Left renal pelvis (tissue), 4 donors: ENCODE data around the gene PLEKHA7. TPM values are rescaled to one million over a fixed set of nuclear protein-coding genes. Genes with fewer than 3 reads are reported as not detected.
"Not testable (repeated sequence)": the region's sequence is repeated elsewhere in the genome, so short reads cannot be mapped to it uniquely, and the experiment has no call there.

Source experiments
- DNase-seq, 4 donors: peaks; one replicate each; pipeline ENCODE4 v3.0.0-alpha.2; 2013; ENCODE audit warnings: low read depth in 4 of 4, low spot score in 3 of 4
- polyA plus RNA-seq, 4 donors: library from polyadenylated mRNA; unstranded; fragments of 120-200 nt; gene quantifications; one replicate each; pipeline ENCODE4 v1.2.1, GENCODE V29; 2013; ENCODE audit not compliant: insufficient read length in 4 of 4

PLEKHA7 gene
- polyA plus RNA-seq, 4 donors, result 5.4 to 55.4 (median 47.2) TPM

DNA sequence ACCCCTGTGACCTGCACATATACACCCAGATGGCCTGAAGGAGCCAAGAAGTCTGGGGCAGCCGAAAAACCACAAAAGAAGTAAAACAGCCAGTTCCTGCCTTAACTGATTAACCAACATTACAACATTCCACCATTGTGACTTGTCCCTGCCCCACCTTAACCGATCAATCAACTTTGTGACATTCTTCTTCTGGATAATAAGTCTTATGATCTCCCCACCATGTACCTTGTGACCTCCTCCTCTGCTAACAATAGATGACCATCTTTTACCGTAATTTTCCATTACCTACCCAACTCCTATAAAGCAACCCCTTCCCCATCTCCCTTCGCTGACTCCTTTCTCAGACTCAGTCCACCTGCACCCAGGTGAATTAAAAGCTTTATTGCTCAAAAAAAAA, 125.2 kb downstream of the PLEKHA7 start:
- not testable (repeated sequence) for DNase-seq

DNA sequence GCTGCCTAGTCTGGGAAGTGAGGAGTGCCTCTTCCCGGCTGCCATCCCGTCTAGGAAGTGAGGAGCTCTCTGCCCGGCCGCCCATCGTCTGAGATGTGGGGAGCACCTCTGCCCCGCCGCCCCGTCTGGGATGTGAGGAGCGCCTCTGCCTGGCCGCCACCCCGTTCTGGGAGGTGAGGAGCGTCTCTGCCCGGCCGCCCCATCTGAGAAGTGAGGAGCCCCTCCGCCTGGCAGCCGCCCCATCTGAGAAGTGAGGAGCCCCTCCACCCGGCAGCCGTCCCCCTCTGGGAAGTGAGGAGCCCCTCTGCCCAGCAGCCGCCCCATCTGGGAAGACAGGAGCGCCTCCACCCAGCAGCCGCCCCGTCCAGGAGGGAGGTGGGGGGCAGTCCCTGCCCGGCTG, 126.3 kb downstream of the PLEKHA7 start:
- DNase-seq, result not testable (repeated sequence)

DNA sequence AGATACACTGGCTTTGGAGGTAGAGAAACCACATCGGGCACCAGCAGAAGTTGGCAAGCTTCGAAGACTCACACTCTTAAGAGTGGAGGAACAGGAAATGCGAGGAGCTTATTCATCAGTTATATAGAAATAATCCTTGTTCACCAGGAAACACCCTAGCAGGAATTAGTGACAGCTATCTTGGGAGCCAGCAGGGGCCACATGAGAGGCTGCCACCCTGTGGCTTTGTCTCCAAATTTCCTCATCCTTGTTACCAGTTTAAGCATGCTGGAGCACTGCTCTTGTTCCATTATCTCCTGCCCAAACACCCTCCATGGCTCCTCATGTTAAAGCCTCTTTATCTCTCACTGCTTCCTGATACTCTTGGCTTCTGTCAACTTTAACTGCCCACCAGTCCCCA, 131.0 kb downstream of the PLEKHA7 start:
- DNase-seq, result no peak

- DNase-seq, result no peak
Measured at GRCh38 chr11:16881766-16882165, 132.4 kb downstream of the PLEKHA7 start.

DNA sequence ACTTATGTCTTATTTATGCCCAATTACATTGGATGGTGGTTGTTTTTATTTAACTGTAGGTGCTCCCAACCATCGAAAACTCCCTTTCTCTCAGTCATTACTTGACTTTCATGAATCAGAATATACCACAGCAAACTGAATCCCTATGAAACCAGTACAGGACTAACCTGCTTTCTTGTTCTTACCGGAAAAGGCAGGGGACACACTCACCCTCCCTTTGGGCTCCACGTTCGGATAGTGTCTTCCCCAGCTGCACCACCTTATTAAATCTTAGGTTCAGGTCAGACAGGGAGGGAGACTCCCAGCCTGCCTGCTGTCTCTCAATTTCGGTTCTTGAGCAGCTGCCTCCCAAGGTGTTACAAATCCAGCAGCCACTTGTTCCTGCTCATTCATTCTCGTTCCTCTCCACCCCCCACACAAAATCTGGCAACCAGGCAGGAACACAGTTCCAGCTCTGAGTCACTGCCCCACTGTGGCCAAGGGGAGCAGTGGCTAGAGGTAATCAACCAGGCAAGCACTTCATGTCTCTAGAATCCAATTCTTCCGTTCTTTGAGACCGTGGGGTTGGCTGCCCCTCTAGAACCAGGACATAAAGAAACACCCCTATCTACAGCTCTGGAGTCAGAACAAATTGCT, 133.0 kb downstream of the PLEKHA7 start:
- DNase-seq, result no peak

DNA sequence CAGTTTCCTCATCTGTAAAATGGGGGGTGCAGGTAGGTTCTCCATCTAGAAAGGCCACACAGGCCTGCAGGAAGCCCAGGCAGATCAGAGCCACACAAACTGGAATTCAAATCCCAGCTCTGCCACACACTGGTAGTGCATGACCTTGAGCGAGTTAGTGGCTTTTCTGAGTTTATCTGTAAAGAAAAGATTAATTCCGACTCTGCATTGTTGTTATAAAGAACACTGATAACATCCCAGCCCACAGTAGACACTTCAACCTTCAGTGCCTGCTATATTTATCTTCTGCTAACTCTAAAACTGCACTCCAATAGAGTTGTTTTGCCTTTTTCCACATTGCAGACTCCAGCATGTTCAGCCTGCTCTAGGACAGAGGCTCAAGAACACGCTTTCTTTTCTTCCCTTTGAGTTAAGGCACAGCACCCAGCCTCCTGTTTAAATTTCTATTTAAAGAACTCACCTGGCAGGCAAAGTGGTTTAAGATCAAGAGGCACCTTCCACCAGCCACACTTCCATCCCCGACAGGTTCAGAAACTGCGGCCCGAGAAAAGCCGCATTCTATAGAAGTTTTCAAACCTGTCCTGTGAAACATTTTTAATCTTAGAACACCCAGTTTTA, 133.9 kb downstream of the PLEKHA7 start:
- DNase-seq, result no peak

- DNase-seq, result no peak
Measured at GRCh38 chr11:16879690-16880089, 134.5 kb downstream of the PLEKHA7 start.

DNA sequence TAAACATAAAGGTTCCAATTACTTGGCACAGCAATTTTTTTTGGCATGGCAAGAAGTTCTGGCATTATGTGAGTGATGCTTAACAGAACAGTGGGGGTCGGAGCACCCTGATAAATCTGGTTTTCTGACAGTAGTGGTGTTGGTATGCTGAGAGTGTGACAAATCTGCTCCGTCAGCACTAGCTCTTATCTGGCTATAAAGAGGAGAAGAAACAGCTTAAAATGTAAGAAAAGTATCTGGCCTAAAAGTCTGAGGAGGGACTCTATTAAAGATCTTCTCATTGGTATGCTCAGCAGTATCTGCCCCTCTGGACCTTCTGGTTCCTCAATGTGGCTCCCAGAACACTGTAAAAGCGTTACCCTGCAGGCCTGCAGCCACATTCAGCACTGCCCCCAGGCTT, 137.4 kb downstream of the PLEKHA7 start:
- no peak for DNase-seq

DNA sequence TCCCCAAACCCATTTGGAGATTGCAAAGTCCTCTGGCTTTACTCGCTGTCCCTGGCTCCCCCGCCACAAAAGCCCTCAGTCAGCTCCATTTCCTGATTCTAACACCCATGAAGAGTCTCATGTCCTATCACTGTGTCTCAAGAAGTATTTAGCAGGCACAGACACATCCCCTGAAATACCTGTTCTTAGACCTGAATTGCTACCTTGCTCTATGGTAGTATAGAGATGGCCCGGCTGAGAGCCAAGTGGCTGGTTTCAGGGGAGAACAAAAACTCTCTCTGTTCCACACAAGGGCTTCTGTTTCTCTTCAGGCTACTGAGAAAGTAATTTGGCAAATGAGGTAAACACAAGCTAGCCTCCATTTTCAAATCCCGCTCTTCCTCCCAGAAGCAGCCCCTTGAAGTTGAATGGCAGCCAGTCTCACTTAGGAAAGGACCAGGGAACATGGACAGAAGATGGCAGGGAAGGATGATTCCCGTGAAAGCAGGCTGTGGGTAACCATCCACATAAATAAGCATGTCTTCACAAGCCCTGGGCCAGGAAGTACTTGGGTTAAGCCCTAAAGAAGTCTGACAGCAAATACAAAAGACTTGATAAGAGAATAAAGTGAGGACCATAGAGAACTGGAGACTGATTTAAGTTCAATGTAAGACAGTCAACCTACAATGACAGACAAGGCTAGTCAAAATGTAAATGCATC, 138.0 kb downstream of the PLEKHA7 start:
- no peak for DNase-seq

- DNase-seq, result no peak
Measured at GRCh38 chr11:16874275-16874975, 139.8 kb downstream of the PLEKHA7 start.

- no peak for DNase-seq
Measured at GRCh38 chr11:16873289-16873688, 140.9 kb downstream of the PLEKHA7 start.

DNA sequence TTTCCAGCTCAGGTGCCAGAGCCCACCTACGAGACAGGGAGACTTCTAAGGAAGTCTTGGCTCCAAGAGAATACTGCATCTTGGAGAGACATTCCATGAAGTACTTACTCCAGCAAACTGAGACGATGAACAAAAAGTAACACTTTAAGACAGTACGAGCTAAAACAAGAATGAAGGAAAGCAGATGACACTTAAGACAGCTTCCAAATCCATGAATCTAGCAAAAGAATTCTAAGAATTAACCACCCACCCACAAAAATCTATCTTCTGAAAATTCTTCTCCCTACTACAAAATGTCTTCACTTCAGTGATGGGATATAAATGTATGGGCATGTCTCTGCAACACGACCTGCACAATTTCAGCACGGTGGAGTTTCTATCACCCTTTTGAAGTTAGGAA, 142.8 kb downstream of the PLEKHA7 start:
- no peak for DNase-seq

DNA sequence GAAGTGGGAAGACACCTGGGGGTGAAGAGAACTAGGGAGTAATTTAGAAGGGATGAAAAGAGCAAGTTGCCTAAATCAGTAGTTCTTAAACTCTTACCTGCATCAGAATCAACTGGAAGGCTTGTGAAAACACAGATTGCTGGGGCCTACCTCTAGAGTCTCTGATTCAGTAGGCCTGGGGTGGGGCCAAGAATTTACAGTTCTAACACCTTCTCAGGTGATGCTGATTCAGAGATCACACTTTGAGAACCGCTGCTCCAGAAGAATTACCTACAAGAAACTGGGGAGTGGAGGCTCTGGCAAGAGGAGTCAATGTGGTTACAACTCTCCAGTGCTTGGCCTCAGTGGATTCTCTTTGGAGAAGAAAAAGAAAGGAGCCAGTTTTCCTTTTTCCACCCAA, 147.1 kb downstream of the PLEKHA7 start:
- DNase-seq, result no peak

DNA sequence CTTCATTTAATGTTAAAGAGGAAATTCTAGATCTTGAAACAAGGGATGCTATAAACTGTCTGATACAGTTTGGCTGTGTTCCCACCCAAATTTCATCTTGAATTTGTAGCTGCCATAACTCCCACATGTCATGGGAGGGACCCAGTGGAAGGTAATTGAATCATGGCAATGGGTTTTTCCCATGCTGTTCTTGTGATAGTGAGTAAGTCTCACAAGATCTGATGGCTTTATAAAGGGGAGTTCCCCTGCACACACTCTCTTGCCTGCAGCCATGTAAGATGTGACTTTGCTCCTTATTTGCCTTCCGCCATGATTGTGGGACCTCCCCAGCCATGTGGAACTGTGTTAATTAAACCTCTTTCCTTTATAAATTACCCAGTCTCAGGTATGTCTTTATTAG, 149.8 kb downstream of the PLEKHA7 start:
- not testable (repeated sequence) for DNase-seq

DNA sequence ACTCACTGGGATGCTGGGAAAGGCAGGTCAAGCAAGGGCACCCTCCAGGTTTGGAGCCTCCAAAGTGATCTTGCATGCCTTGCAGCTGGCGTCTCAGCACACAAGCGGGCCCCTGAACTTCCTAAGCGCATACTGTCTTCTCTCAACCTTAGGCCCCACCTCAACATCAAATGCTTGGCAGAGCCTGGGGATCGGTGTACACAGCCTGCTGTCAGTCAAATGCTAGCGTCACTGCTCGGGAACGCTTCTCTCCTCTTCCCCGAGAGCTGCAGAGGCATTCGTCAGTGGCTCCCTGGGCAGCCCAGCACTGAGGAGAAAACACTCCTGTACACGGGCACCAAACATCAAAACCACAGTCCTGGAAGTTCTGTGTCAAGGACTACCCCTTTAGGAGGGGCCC, 150.8 kb downstream of the PLEKHA7 start:
- no peak for DNase-seq

DNA sequence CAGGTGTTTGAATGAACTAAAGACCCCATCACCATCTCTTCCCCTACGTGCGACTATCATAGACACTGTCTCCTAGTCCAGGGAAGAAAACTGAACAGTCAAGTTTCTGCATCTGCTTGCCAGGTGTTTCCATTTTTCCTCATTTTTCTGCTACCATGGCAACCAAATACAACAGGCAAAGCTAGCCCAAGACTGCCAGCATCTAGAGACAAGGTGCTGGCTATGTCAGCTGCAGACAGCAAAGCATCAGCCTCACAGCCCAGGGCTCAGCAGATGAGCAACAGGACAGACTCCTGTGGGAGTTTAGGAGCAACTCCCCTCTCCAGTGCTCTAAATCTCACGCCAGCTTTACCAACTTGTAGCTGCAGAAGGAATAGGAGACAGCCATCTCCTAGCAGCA, 151.5 kb downstream of the PLEKHA7 start:
- no peak for DNase-seq

- DNase-seq, result no peak
Measured at GRCh38 chr11:16861862-16862261, 152.4 kb downstream of the PLEKHA7 start.

- no peak for DNase-seq
Measured at GRCh38 chr11:16860617-16861016, 153.6 kb downstream of the PLEKHA7 start.

- DNase-seq, result no peak
Measured at GRCh38 chr11:16859651-16860050, 154.6 kb downstream of the PLEKHA7 start.

DNA sequence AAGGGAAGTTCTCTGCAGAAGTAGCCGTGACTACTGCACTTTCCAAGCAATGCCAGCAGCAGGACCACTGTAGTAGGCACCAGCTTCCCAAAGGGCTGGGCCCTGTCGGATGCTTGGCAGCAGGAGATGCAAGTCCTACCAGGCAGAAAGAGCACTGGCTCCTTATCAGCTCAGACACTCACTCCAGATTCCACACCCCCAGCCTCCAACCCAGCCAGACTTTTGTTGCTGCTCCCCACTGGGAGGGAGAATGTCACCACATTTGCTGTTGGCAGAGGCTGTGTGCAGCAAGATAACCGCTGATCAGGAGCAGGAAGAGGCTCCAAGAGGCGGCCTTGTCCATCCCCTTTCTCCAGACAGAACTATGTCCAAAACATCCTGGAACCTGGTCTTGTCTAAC, 157.0 kb downstream of the PLEKHA7 start:
- DNase-seq, result no peak

DNA sequence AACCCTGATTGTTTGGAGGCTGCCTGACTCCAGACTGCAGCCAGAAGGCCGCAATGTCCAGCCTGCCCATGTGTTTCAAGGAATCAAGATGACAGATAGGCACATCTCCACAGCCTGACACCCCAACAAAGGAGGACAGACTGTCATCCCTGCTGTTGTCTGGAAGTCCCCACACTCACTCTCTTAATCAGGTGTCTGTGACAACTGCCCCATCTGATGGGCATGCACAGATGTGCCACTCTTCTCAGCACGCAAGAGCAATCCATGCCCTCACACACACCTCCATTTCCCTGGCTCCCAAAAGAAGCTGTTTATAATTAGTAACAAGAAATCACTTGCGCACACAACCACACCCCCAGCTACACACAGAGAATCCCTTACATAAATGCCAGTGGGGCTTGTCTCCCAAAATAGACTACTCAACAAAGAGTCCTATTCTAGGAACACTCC, 158.2 kb downstream of the PLEKHA7 start:
- no peak for DNase-seq
